Esophagus muscularis mucosa (tissue), 4 donors: Measurements from ENCODE around the gene CLEC16A. TPM values are rescaled to one million over a fixed set of nuclear protein-coding genes. Genes with fewer than 3 reads are reported as not detected.

ENCODE experiments used
- DNase-seq: peaks from one replicate; pipeline ENCODE4 v3.0.0-alpha.2; 2017; ENCODE audit errors: extremely low spot score
- H3K27ac ChIP-seq, 4 donors: fragments of 200-600 bp; sonication (generic); replicated peaks in 1 of 4; 1 replicate in 3 of 4; 2 replicates in 1 of 4; pipeline ENCODE4 v1.5.1; 2016 to 2019; ENCODE audit warnings: mild to moderate bottlenecking in 1 of 4
- H3K27me3 ChIP-seq, 4 donors: fragments of 200-600 bp; sonication (generic); one replicate each; pipeline versions ENCODE4 v1.5.1 to v1.6.0; 2016 to 2019
- H3K36me3 ChIP-seq, 4 donors: fragments of 200-600 bp; sonication (generic); one replicate each; pipeline ENCODE4 v1.5.1; 2016 to 2019
- H3K4me1 ChIP-seq, 4 donors: fragments of 200-600 bp; sonication (generic); one replicate each; pipeline ENCODE4 v1.5.1; 2016 to 2019
- H3K4me3 ChIP-seq, 4 donors: fragments of 200-600 bp; sonication (generic); 1 replicate in 2 of 4; 2 replicates in 2 of 4; pipeline ENCODE4 v1.5.1; 2016 to 2019; ENCODE audit warnings: mild to moderate bottlenecking in 4 of 4, moderate library complexity in 1 of 4
- H3K9me3 ChIP-seq, 4 donors: fragments of 200-600 bp; sonication (generic); 1 replicate in 3 of 4; 2 replicates in 1 of 4; pipeline ENCODE4 v1.5.1; 2016 to 2019
- CTCF ChIP-seq, 3 experiments: fragments of 200-600 bp in 2 of 3; fragments of 450-650 bp in 1 of 3; sonication (generic) in 2 of 3; IDR thresholded peaks; one replicate each; pipeline ENCODE4 v1.5.1; 2017 to 2019; ENCODE audit warnings: antibody characterized with exemption in 3 of 3, mild to moderate bottlenecking in 2 of 3, moderate library complexity in 1 of 3
- EP300 ChIP-seq: sonication (generic); formaldehyde crosslinking; IDR thresholded peaks from one replicate; pipeline ENCODE4 v1.6.1; 2017; ENCODE audit warnings: antibody characterized with exemption
- POLR2A ChIP-seq: fragments of 450-650 bp; IDR thresholded peaks from one replicate; pipeline ENCODE4 v1.6.1; 2017; ENCODE audit warnings: antibody characterized with exemption, moderate library complexity, mild to moderate bottlenecking, low read depth
- POLR2AphosphoS5 ChIP-seq, 2 donors: sonication (generic); formaldehyde crosslinking; IDR thresholded peaks; one replicate each; pipeline ENCODE4 v1.6.1; 2017; ENCODE audit warnings: antibody characterized with exemption in 2 of 2
- WGBS: methylation state at CpG from one replicate; pipeline ENCODE4 v1.1.5; 2018; 5-methylcytosine and 5-hydroxymethylcytosine counted together
- intact Hi-C: fragments of 100-400 bp; cut with DNase I; formaldehyde crosslinking; loops from one replicate; pipeline ENCODE4 v1.15.1; 2023
- total RNA-seq, 4 donors: library from RNA; depleted of rRNA; stranded (reverse); fragments of >200 nt; gene quantifications; one replicate each; pipeline versions ENCODE4 v1.1.0 to v1.2.1, GENCODE V29; 2016

CLEC16A gene
- total RNA-seq, 4 donors from 2014 or later: 22.3 to 34.7 (median 29.2) TPM

GRCh38 chr16:11046382-11046931 lies 102.1 kb downstream of the CLEC16A start:
- H3K36me3 ChIP-seq: peaks cover 20 to 93% (median 73%) of the 10 kb centered on the region in 4 donors
- H3K27me3 ChIP-seq: no peaks in the 10 kb centered on the region
- intact Hi-C loops: no loop called here
- WGBS: 81% methylated on average over 5 of the region's 5 CpGs
- DNase-seq: no peak
- H3K27ac ChIP-seq: peak overlapping the region; percentile 3 to 53 (median 36)
- H3K4me1 ChIP-seq: peaks cover 0 to 7% (median 0%) of the 10 kb centered on the region in 4 donors
- no peak overlapping the region for H3K4me3 ChIP-seq
- H3K9me3 ChIP-seq: no peaks in the 10 kb centered on the region
- no peak for TF ChIP-seq POLR2AphosphoS5 (IDR thresholded peaks at IDR 0.05)
- no peak for TF ChIP-seq EP300
- TF ChIP-seq POLR2A: no peak
- TF ChIP-seq CTCF (IDR thresholded peaks at IDR 0.05): no peak

GRCh38 chr16:11047057-11047456 lies 102.7 kb downstream of the CLEC16A start:
- Histone ChIP-seq H3K4me3 (no peak overlapping the region), H3K27ac (peak overlapping the region; percentile 3 to 53 (median 42)), H3K27me3 (no peaks in the 10 kb centered on the region), H3K4me1 (peaks cover 0 to 7% (median 0%) of the 10 kb centered on the region in 4 donors), H3K9me3 (no peaks in the 10 kb centered on the region), H3K36me3 (peaks cover 14 to 93% (median 73%) of the 10 kb centered on the region in 4 donors)
- TF ChIP-seq EP300: no peak
- TF ChIP-seq POLR2AphosphoS5 (IDR thresholded peaks at IDR 0.05): no peak
- TF ChIP-seq CTCF (IDR thresholded peaks at IDR 0.05): no peak
- TF ChIP-seq POLR2A: no peak
- 61% methylated on average over 4 of the region's 4 CpGs for WGBS
- no peak for DNase-seq
- intact Hi-C loops: no loop called here

GRCh38 chr16:11047939-11048800 lies 103.8 kb downstream of the CLEC16A start:
- intact Hi-C loops: no loop called here
- H3K27ac ChIP-seq: no peak overlapping the region
- WGBS: 94% methylated on average over 14 of the region's 21 CpGs
- peaks cover 11 to 96% (median 75%) of the 10 kb centered on the region in 4 donors for H3K36me3 ChIP-seq
- no peak overlapping the region for H3K4me3 ChIP-seq
- TF ChIP-seq EP300 (no peak), POLR2A (no peak), POLR2AphosphoS5 (IDR thresholded peaks at IDR 0.05) (no peak), CTCF (IDR thresholded peaks at IDR 0.05) (no peak)
- no peaks in the 10 kb centered on the region for H3K9me3 ChIP-seq
- no peak for DNase-seq
- no peaks in the 10 kb centered on the region for H3K27me3 ChIP-seq
- H3K4me1 ChIP-seq: peaks cover 0 to 7% (median 0%) of the 10 kb centered on the region in 4 donors

GRCh38 chr16:11049396-11050059 lies 105.2 kb downstream of the CLEC16A start:
- no peak overlapping the region for H3K27ac ChIP-seq
- 95% methylated on average over 3 of the region's 3 CpGs for WGBS
- no peaks in the 10 kb centered on the region for H3K27me3 ChIP-seq
- DNase-seq: no peak
- H3K36me3 ChIP-seq: peaks cover 6 to 92% (median 71%) of the 10 kb centered on the region in 4 donors
- TF ChIP-seq POLR2A (no peak), EP300 (no peak), CTCF (IDR thresholded peaks at IDR 0.05) (no peak), POLR2AphosphoS5 (IDR thresholded peaks at IDR 0.05) (no peak)
- H3K4me1 ChIP-seq: peaks cover 0 to 7% (median 0%) of the 10 kb centered on the region in 4 donors
- intact Hi-C loops: no loop called here
- no peaks in the 10 kb centered on the region for H3K9me3 ChIP-seq
- H3K4me3 ChIP-seq: no peak overlapping the region
